ENCODE data around the gene ACSL5. TPM values are rescaled to one million over a fixed set of nuclear protein-coding genes. Genes with fewer than 3 reads are reported as not detected.

ACSL5 gene
- total and polyA plus RNA-seq, 2 of the 8 experiments (the other 6 are each of a cell fraction or from before 2014, with no cell fraction given), result not detected

GRCh38 chr10:112347709-112348671 is 25.9 kb upstream of the ACSL5 start:
- Histone ChIP-seq H3K23me2 (ENCODE audit: low read depth, low read length) (no peaks in the 10 kb centered on the region), H3K4ac (replicated peaks; ENCODE audit: insufficient read length, low read depth, low read length) (no peak overlapping the region), H3K23ac (ENCODE audit: insufficient read length) (no peak overlapping the region), H3K79me1 (ENCODE audit: low read depth, low read length) (no peaks in the 10 kb centered on the region), H3K14ac (ENCODE audit: insufficient read length) (no peak overlapping the region), H2BK12ac (ENCODE audit: low read depth, low read length) (no peak overlapping the region), H4K8ac (ENCODE audit: extremely low read depth, insufficient read depth, low read length) (no peak overlapping the region), H3K79me2 (ENCODE audit: control insufficient read depth in 1 of 2, insufficient read depth in 2 of 2, low read length in 2 of 2) (no peaks in the 10 kb centered on the region), H3K56ac (replicated peaks; ENCODE audit: insufficient read length, low read depth, low read length) (no peak overlapping the region), H2BK20ac (ENCODE audit: low read length) (no peak overlapping the region), H4K5ac (ENCODE audit: insufficient read length, low read depth, low read length) (no peak overlapping the region), H3K36me3 (ENCODE audit: control insufficient read depth in 2 of 4, insufficient read depth in 4 of 4, low read length in 3 of 4) (no peaks in the 10 kb centered on the region), H3K4me2 (ENCODE audit: insufficient read depth in 1 of 2, low read depth in 2 of 2, low read length in 2 of 2) (no peak overlapping the region), H4K20me1 (replicated peaks in 1 of 2; ENCODE audit: control insufficient read depth in 1 of 2, insufficient read depth in 2 of 2, low read length in 2 of 2) (no peaks in the 10 kb centered on the region), H3K9ac (replicated peaks in 1 of 4; ENCODE audit: extremely low read depth in 1 of 4, low read depth in 3 of 4, low read length in 3 of 4) (no peak overlapping the region), H2BK120ac (replicated peaks; ENCODE audit: low read depth, low read length) (no peak overlapping the region), H4K91ac (replicated peaks; ENCODE audit: insufficient read length, low read length) (no peak overlapping the region), H3K27ac (ENCODE audit: low read depth, low read length) (no peak overlapping the region), H2BK5ac (ENCODE audit: low read depth, low read length) (no peak overlapping the region), H2BK15ac (ENCODE audit: low read length) (no peak overlapping the region), H3K9me3 (ENCODE audit: insufficient read depth in 2 of 2, low read depth in 1 of 2, low read length in 1 of 2) (no peaks in the 10 kb centered on the region), H3K4me3 (ENCODE audit: extremely low read depth in 1 of 4, insufficient read depth in 2 of 4, low read depth in 3 of 4, low read length in 4 of 4) (no peak overlapping the region), H3K27me3 (replicated peaks in 1 of 4; ENCODE audit: control insufficient read depth in 3 of 4, extremely low read depth in 1 of 4, insufficient read depth in 3 of 4, low read length in 3 of 4) (no peaks in the 10 kb centered on the region), H3K4me1 (replicated peaks in 1 of 4; ENCODE audit: control insufficient read depth in 3 of 4, insufficient read depth in 4 of 4, low read length in 3 of 4) (no peaks in the 10 kb centered on the region), H3K18ac (ENCODE audit: extremely low read depth, low read length) (no peak overlapping the region), H2AFZ (ENCODE audit: low read length) (no peak overlapping the region), H2AK5ac (ENCODE audit: low read depth, low read length) (no peak overlapping the region)
- no peak for DNase-seq (ENCODE audit: low read depth in 1 of 2, low spot score in 2 of 2)
- ChIA-PET CTCF (ENCODE audit: partially characterized antibody) (interaction anchor here (0.9 kb wide), 1 partner anchor 40 kb away, joined by 4 read pairs; no protein-coding TSS in a partner anchor), POLR2A (ENCODE audit: partially characterized antibody) (no interaction called here)
- no peak for FAIRE-seq
- 91% methylated on average over 12 of the region's 12 CpGs; no CpG with 5 or more reads in 1 of the 2 experiments for WGBS, 2 experiments (ENCODE audit: extremely low coverage in 1 of 2, insufficient coverage in 1 of 2, insufficient read length in 1 of 2, insufficient replicate concordance in 2 of 2, low coverage in 1 of 2, low lambda C conversion rate in 2 of 2, missing lambda C conversion rate in 1 of 2)
- no peak for TF ChIP-seq RFX5 (IDR thresholded peaks at IDR 0.05; ENCODE audit: borderline replicate concordance, low read depth, low read length)
- no peak for TF ChIP-seq CREB1 (IDR thresholded peaks at IDR 0.05)
- no peak for TF ChIP-seq ZNF274 (IDR thresholded peaks at IDR 0.05; ENCODE audit: borderline replicate concordance, extremely low read depth, low read length)
- TF ChIP-seq RAD21 (IDR thresholded peaks at IDR 0.05 in 1 of 2, conservative IDR thresholded peaks at IDR 0.05 in 1 of 2; ENCODE audit: low read depth in 2 of 2, low read length in 2 of 2), result no peak
- TF ChIP-seq TBP (IDR thresholded peaks at IDR 0.05; ENCODE audit: low read depth, low read length), result no peak
- no peak for TF ChIP-seq GTF2F1 (IDR thresholded peaks at IDR 0.05; ENCODE audit: borderline replicate concordance, low read depth, low read length)
- TF ChIP-seq SP1 (IDR thresholded peaks at IDR 0.05; ENCODE audit: low read depth, low read length), result no peak
- TF ChIP-seq POU5F1 (IDR thresholded peaks at IDR 0.05; ENCODE audit: low read depth, low read length), result no peak
- TF ChIP-seq JUND (IDR thresholded peaks at IDR 0.05; ENCODE audit: low read length), result no peak
- TF ChIP-seq TEAD4 (IDR thresholded peaks at IDR 0.05; ENCODE audit: low read depth, low read length), result no peak
- TF ChIP-seq SUZ12 (IDR thresholded peaks at IDR 0.05; ENCODE audit: low read length), result no peak
- TF ChIP-seq CBX8 (IDR thresholded peaks at IDR 0.05; ENCODE audit: borderline replicate concordance, low read depth, low read length), result no peak
